Measurements from ENCODE around the gene TMEM132C. TPM values are rescaled to one million over a fixed set of nuclear protein-coding genes. Genes with fewer than 3 reads are reported as not detected.

The TMEM132C gene
- total and polyA plus RNA-seq, 2 of the 8 experiments (the other 6 are each of a cell fraction or from before 2014, with no cell fraction given) = 0.23 to 0.76 TPM

- Histone ChIP-seq H4K5ac (ENCODE audit: insufficient read length, low read depth, low read length) (no peak overlapping the region), H4K8ac (ENCODE audit: extremely low read depth, insufficient read depth, low read length) (no peak overlapping the region), H4K20me1 (replicated peaks in 1 of 2; ENCODE audit: control insufficient read depth in 1 of 2, insufficient read depth in 2 of 2, low read length in 2 of 2) (no peaks in the 10 kb centered on the region), H2BK12ac (ENCODE audit: low read depth, low read length) (no peak overlapping the region), H3K14ac (ENCODE audit: insufficient read length) (no peak overlapping the region), H3K27ac (ENCODE audit: low read depth, low read length) (no peak overlapping the region), H3K18ac (ENCODE audit: extremely low read depth, low read length) (no peak overlapping the region), H3K4ac (replicated peaks; ENCODE audit: insufficient read length, low read depth, low read length) (no peak overlapping the region), H2BK15ac (ENCODE audit: low read length) (no peak overlapping the region), H2BK5ac (ENCODE audit: low read depth, low read length) (no peak overlapping the region), H3K4me3 (ENCODE audit: extremely low read depth in 1 of 4, insufficient read depth in 2 of 4, low read depth in 3 of 4, low read length in 4 of 4) (no peak overlapping the region), H3K23me2 (ENCODE audit: low read depth, low read length) (no peaks in the 10 kb centered on the region), H3K9me3 (ENCODE audit: insufficient read depth in 2 of 2, low read depth in 1 of 2, low read length in 1 of 2) (no peaks in the 10 kb centered on the region), H3K27me3 (replicated peaks in 1 of 4; ENCODE audit: control insufficient read depth in 3 of 4, extremely low read depth in 1 of 4, insufficient read depth in 3 of 4, low read length in 3 of 4) (peaks cover 0 to 16% (median 12%) of the 10 kb centered on the region in 4 experiments; a peak in 6 of 7 replicates), H4K91ac (replicated peaks; ENCODE audit: insufficient read length, low read length) (no peak overlapping the region), H3K4me1 (replicated peaks in 1 of 4; ENCODE audit: control insufficient read depth in 3 of 4, insufficient read depth in 4 of 4, low read length in 3 of 4) (peaks cover 2 to 13% (median 5%) of the 10 kb centered on the region in 4 experiments; a peak in 6 of 7 replicates), H3K79me1 (ENCODE audit: low read depth, low read length) (no peaks in the 10 kb centered on the region), H2AFZ (ENCODE audit: low read length) (no peak overlapping the region), H3K56ac (replicated peaks; ENCODE audit: insufficient read length, low read depth, low read length) (no peak overlapping the region), H3K4me2 (ENCODE audit: insufficient read depth in 1 of 2, low read depth in 2 of 2, low read length in 2 of 2) (no peak overlapping the region), H3K9ac (replicated peaks in 1 of 4; ENCODE audit: extremely low read depth in 1 of 4, low read depth in 3 of 4, low read length in 3 of 4) (no peak overlapping the region), H2AK5ac (ENCODE audit: low read depth, low read length) (no peak overlapping the region), H2BK20ac (ENCODE audit: low read length) (no peak overlapping the region), H3K36me3 (ENCODE audit: control insufficient read depth in 2 of 4, insufficient read depth in 4 of 4, low read length in 3 of 4) (no peaks in the 10 kb centered on the region), H2BK120ac (replicated peaks; ENCODE audit: low read depth, low read length) (no peak overlapping the region), H3K23ac (ENCODE audit: insufficient read length) (no peak overlapping the region), H3K79me2 (ENCODE audit: control insufficient read depth in 1 of 2, insufficient read depth in 2 of 2, low read length in 2 of 2) (no peaks in the 10 kb centered on the region)
- POLR2A ChIA-PET (ENCODE audit: partially characterized antibody) = no interaction called here
- WGBS, 2 experiments (ENCODE audit: extremely low coverage in 1 of 2, insufficient coverage in 1 of 2, insufficient read length in 1 of 2, insufficient replicate concordance in 2 of 2, low coverage in 1 of 2, low lambda C conversion rate in 2 of 2, missing lambda C conversion rate in 1 of 2) = 78% methylated on average over 7 of the region's 7 CpGs; no CpG with 5 or more reads in 1 of the 2 experiments
- FAIRE-seq (no peak), DNase-seq (ENCODE audit: low read depth in 1 of 2, low spot score in 2 of 2) (no peak)
- CTCF ChIA-PET (ENCODE audit: partially characterized antibody) = interaction anchor here (0.6 to 1.2 kb wide), 2 partner anchors 20 to 113 kb away, joined by 3 to 6 read pairs; no protein-coding TSS in a partner anchor
- TF ChIP-seq RBBP5 (IDR thresholded peaks at IDR 0.05; ENCODE audit: borderline replicate concordance, low read depth, low read length) (no peak), RXRA (IDR thresholded peaks at IDR 0.05; ENCODE audit: insufficient read depth, low read depth, low read length) (no peak), SIN3A (conservative IDR thresholded peaks at IDR 0.05 in 1 of 2, IDR thresholded peaks at IDR 0.05 in 1 of 2; ENCODE audit: low read depth in 1 of 2, low read length in 2 of 2) (no peak), POLR2AphosphoS5 (IDR thresholded peaks at IDR 0.05; ENCODE audit: low read depth, low read length) (no peak), TBP (IDR thresholded peaks at IDR 0.05; ENCODE audit: low read depth, low read length) (no peak)
These were observed 94.5 kb downstream of the TMEM132C start for GRCh38 chr12:128361400-128361995.
